Ovary (tissue), 3 donors: ENCODE results near the gene CMIP.

Experiments
- CTCF ChIP-seq, 3 donors: fragments of 450-650 bp in 2 of 3; fragments of 200-600 bp in 1 of 3; IDR thresholded peaks; one replicate each; pipeline versions ENCODE4 v1.5.1 to v1.8.0; 2016 to 2022; ENCODE audit warnings: antibody characterized with exemption in 3 of 3, mild to moderate bottlenecking in 1 of 3
- EP300 ChIP-seq: sonication (generic); formaldehyde crosslinking; IDR thresholded peaks from one replicate; pipeline ENCODE4 v1.6.1; 2017; ENCODE audit warnings: antibody characterized with exemption
- POLR2A ChIP-seq: fragments of 450-650 bp; IDR thresholded peaks from one replicate; pipeline ENCODE4 v1.6.1; 2017; ENCODE audit warnings: antibody characterized with exemption, mild to moderate bottlenecking, moderate library complexity
- donor health status: DM: no; HTN: no; CAD: no.

GRCh38 chr16:81494434-81494806, 49.8 kb downstream of the CMIP start:
- TF ChIP-seq CTCF (IDR thresholded peaks at IDR 0.05) (no peak), EP300 (no peak), POLR2A (no peak)
